Measurements from ENCODE around the gene SPCS2. TPM values are rescaled to one million over a fixed set of nuclear protein-coding genes. Genes with fewer than 3 reads are reported as not detected.

The SPCS2 gene
- total RNA-seq (2014; rRNA removed; shearing (Covaris generic); ENCODE audit: low replicate concordance), result 33.2 and 91.5 TPM in 2 replicates

- peaks cover 55% of the 10 kb centered on the region for H3K4me1 ChIP-seq (ENCODE audit: low read length)
- H3K9me3 ChIP-seq (ENCODE audit: low read length), result no peaks in the 10 kb centered on the region
- H3K9ac ChIP-seq (ENCODE audit: low read length), result peak within 1 kb of the TSS; percentile 90
- H3K79me2 ChIP-seq (ENCODE audit: low read length), result peaks cover 92% of the 10 kb centered on the region
- H3K4me3 ChIP-seq (ENCODE audit: low read length), result peak within 1 kb of the TSS; percentile 86
- H3K9me2 ChIP-seq (replicated peaks; ENCODE audit: insufficient read depth, low read length), result no peaks in the 10 kb centered on the region
- H3K27ac ChIP-seq (ENCODE audit: low read length), result peak within 1 kb of the TSS; percentile 87
- peak within 1 kb of the TSS; percentile 73 for H2AFZ ChIP-seq (ENCODE audit: low read length)
- no peaks in the 10 kb centered on the region for H4K20me1 ChIP-seq (ENCODE audit: insufficient read depth, low read depth, low read length)
- H3K36me3 ChIP-seq (ENCODE audit: insufficient read depth, low read length), result peaks cover 12% of the 10 kb centered on the region
- DNase-seq, result peak; percentile 100
- H3K4me2 ChIP-seq (ENCODE audit: low read depth, low read length, poor library complexity, severe bottlenecking), result peak within 1 kb of the TSS; percentile 91
- H3K27me3 ChIP-seq (ENCODE audit: low read length), result no peaks in the 10 kb centered on the region
Observed at GRCh38 chr11:74948898-74949752, at the start of gene SPCS2, which contains the start of gene XRRA1. TSS of gene SPCS2 (plus strand) at chr11:74949266. CDS start at chr11:74949286, 20 bp downstream. TSS of gene XRRA1 (minus strand) at chr11:74949091. CDS start at chr11:74940878, 8,213 bp downstream.

DNA sequence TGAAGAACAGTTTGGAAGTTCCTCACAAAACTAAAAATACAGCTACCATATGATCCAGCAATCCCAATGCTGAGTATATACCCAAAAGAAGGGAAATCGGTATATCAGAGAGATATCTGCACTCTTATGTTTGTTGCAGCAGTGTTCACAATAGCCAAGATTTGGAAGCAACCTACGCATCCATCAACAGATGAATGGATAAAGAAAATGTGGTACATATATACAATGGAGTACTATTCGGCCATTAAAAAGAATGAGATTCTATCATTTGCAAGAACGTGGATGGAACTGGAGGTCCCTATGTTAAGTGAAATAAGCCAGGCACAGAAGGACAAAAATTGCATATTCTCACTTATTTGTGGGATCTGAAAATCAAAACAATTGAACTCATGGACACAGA lies 46.7 kb upstream of the SPCS2 start:
- Histone ChIP-seq H3K9ac (ENCODE audit: low read length) (no peak overlapping the region), H2AFZ (ENCODE audit: low read length) (no peak overlapping the region), H3K4me2 (ENCODE audit: low read depth, low read length, poor library complexity, severe bottlenecking) (no peak overlapping the region), H3K27ac (ENCODE audit: low read length) (no peak overlapping the region), H3K27me3 (ENCODE audit: low read length) (no peaks in the 10 kb centered on the region), H4K20me1 (ENCODE audit: insufficient read depth, low read depth, low read length) (no peaks in the 10 kb centered on the region), H3K9me2 (replicated peaks; ENCODE audit: insufficient read depth, low read length) (no peaks in the 10 kb centered on the region), H3K36me3 (ENCODE audit: insufficient read depth, low read length) (peaks cover 54% of the 10 kb centered on the region), H3K9me3 (ENCODE audit: low read length) (peaks cover under 1% of the 10 kb centered on the region), H3K79me2 (ENCODE audit: low read length) (peaks cover 24% of the 10 kb centered on the region), H3K4me3 (ENCODE audit: low read length) (no peak overlapping the region), H3K4me1 (ENCODE audit: low read length) (no peaks in the 10 kb centered on the region)
- peak; percentile 4 for DNase-seq

GRCh38 chr11:74905326-74905725 lies 43.7 kb upstream of the SPCS2 start:
- H3K4me1 ChIP-seq (ENCODE audit: low read length), result peaks cover 13% of the 10 kb centered on the region
- no peaks in the 10 kb centered on the region for H3K27me3 ChIP-seq (ENCODE audit: low read length)
- peaks cover 18% of the 10 kb centered on the region for H3K79me2 ChIP-seq (ENCODE audit: low read length)
- no peak overlapping the region for H3K4me2 ChIP-seq (ENCODE audit: low read depth, low read length, poor library complexity, severe bottlenecking)
- peak; percentile 32 for DNase-seq
- H3K9me2 ChIP-seq (replicated peaks; ENCODE audit: insufficient read depth, low read length), result no peaks in the 10 kb centered on the region
- no peaks in the 10 kb centered on the region for H3K9me3 ChIP-seq (ENCODE audit: low read length)
- no peaks in the 10 kb centered on the region for H4K20me1 ChIP-seq (ENCODE audit: insufficient read depth, low read depth, low read length)
- peaks cover 49% of the 10 kb centered on the region for H3K36me3 ChIP-seq (ENCODE audit: insufficient read depth, low read length)
- no peak overlapping the region for H3K27ac ChIP-seq (ENCODE audit: low read length)
- no peak overlapping the region for H3K4me3 ChIP-seq (ENCODE audit: low read length)
- no peak overlapping the region for H2AFZ ChIP-seq (ENCODE audit: low read length)
- H3K9ac ChIP-seq (ENCODE audit: low read length), result no peak overlapping the region

DNA sequence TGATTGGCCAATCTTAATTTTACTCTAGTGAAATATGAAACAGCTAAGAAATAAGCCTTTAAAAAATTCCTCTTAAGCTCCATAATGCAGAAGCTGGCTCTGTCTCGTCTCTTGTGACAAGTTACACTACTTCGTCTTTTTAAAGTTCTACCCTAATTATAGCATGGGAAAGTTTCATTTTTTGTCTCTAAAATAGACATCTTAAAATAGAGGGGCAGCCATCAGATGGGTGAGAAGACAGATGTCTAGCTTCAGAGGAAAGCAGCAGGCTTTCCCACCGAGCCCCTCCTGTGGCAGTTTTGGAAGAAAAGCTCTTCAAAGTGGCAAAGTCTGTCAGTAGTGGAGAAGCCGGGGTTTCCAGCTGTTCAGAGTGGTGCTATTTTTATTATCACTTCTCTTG lies 39.7 kb upstream of the SPCS2 start:
- Histone ChIP-seq H3K9ac (ENCODE audit: low read length) (no peak overlapping the region), H3K36me3 (ENCODE audit: insufficient read depth, low read length) (peaks cover 23% of the 10 kb centered on the region), H3K79me2 (ENCODE audit: low read length) (peaks cover 10% of the 10 kb centered on the region; the same call in 1 of the 2 replicates), H3K27me3 (ENCODE audit: low read length) (no peaks in the 10 kb centered on the region), H3K4me3 (ENCODE audit: low read length) (no peak overlapping the region), H3K27ac (ENCODE audit: low read length) (peak overlapping the region; percentile 48), H2AFZ (ENCODE audit: low read length) (no peak overlapping the region), H4K20me1 (ENCODE audit: insufficient read depth, low read depth, low read length) (no peaks in the 10 kb centered on the region), H3K4me2 (ENCODE audit: low read depth, low read length, poor library complexity, severe bottlenecking) (peak overlapping the region; percentile 13), H3K9me2 (replicated peaks; ENCODE audit: insufficient read depth, low read length) (no peaks in the 10 kb centered on the region), H3K9me3 (ENCODE audit: low read length) (no peaks in the 10 kb centered on the region), H3K4me1 (ENCODE audit: low read length) (peaks cover 13% of the 10 kb centered on the region)
- peak; percentile 47 for DNase-seq

DNA sequence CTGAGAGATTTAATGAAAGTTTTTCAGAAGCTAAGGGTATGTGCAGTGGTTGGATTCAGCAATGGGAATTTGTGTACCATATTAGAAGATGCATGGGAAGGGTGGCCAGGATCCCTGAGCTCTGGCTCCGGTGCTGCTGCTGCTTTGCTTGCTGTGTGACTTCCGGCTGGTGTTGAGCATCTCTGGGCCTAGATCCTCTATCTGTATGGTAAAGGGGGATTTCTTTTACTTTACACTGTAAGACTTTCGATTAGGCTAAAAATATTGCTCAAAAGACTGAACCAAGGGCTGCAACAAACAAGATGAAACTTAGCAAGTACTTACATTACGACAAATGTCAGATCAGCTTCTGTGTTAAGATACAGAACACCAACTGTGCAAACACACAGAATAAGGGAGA lies 39.3 kb upstream of the SPCS2 start:
- no peak overlapping the region for H2AFZ ChIP-seq (ENCODE audit: low read length)
- no peak overlapping the region for H3K9ac ChIP-seq (ENCODE audit: low read length)

GRCh38 chr11:74923125-74923524 lies 25.9 kb upstream of the SPCS2 start:
- no peaks in the 10 kb centered on the region for H3K9me2 ChIP-seq (replicated peaks; ENCODE audit: insufficient read depth, low read length)
- H3K4me3 ChIP-seq (ENCODE audit: low read length), result no peak overlapping the region
- H3K36me3 ChIP-seq (ENCODE audit: insufficient read depth, low read length), result peaks cover 36% of the 10 kb centered on the region
- H3K27ac ChIP-seq (ENCODE audit: low read length), result no peak overlapping the region
- no peaks in the 10 kb centered on the region for H4K20me1 ChIP-seq (ENCODE audit: insufficient read depth, low read depth, low read length)
- H2AFZ ChIP-seq (ENCODE audit: low read length), result no peak overlapping the region
- H3K4me2 ChIP-seq (ENCODE audit: low read depth, low read length, poor library complexity, severe bottlenecking), result no peak overlapping the region
- H3K27me3 ChIP-seq (ENCODE audit: low read length), result no peaks in the 10 kb centered on the region
- no peaks in the 10 kb centered on the region; the same call in 1 of the 2 replicates for H3K4me1 ChIP-seq (ENCODE audit: low read length)
- H3K9ac ChIP-seq (ENCODE audit: low read length), result no peak overlapping the region
- no peaks in the 10 kb centered on the region for H3K9me3 ChIP-seq (ENCODE audit: low read length)
- no peak for DNase-seq
- 0 out of 2 replicates have a peak, but pooled peaks cover 3% of the 10 kb centered on the region for H3K79me2 ChIP-seq (ENCODE audit: low read length)

More for the DNA sequence above, 39.3 kb upstream of the SPCS2 start:
- Histone ChIP-seq H3K4me2 (ENCODE audit: low read depth, low read length, poor library complexity, severe bottlenecking) (peak overlapping the region; percentile 13), H3K27me3 (ENCODE audit: low read length) (no peaks in the 10 kb centered on the region), H3K9me2 (replicated peaks; ENCODE audit: insufficient read depth, low read length) (no peaks in the 10 kb centered on the region), H3K36me3 (ENCODE audit: insufficient read depth, low read length) (peaks cover 26% of the 10 kb centered on the region), H3K79me2 (ENCODE audit: low read length) (peaks cover 10% of the 10 kb centered on the region; the same call in 1 of the 2 replicates), H3K9me3 (ENCODE audit: low read length) (no peaks in the 10 kb centered on the region), H3K27ac (ENCODE audit: low read length) (peak overlapping the region; percentile 48), H3K4me3 (ENCODE audit: low read length) (no peak overlapping the region), H4K20me1 (ENCODE audit: insufficient read depth, low read depth, low read length) (no peaks in the 10 kb centered on the region), H3K4me1 (ENCODE audit: low read length) (peaks cover 13% of the 10 kb centered on the region)
- DNase-seq, result peak; percentile 4

GRCh38 chr11:74925281-74925680 lies 23.8 kb upstream of the SPCS2 start:
- H3K9ac ChIP-seq (ENCODE audit: low read length), result no peak overlapping the region
- H3K9me3 ChIP-seq (ENCODE audit: low read length), result no peaks in the 10 kb centered on the region
- no peak overlapping the region for H3K4me2 ChIP-seq (ENCODE audit: low read depth, low read length, poor library complexity, severe bottlenecking)
- no peaks in the 10 kb centered on the region for H3K79me2 ChIP-seq (ENCODE audit: low read length)
- no peaks in the 10 kb centered on the region; the same call in 1 of the 2 replicates for H3K4me1 ChIP-seq (ENCODE audit: low read length)
- no peak for DNase-seq
- H2AFZ ChIP-seq (ENCODE audit: low read length), result no peak overlapping the region
- H3K36me3 ChIP-seq (ENCODE audit: insufficient read depth, low read length), result peaks cover 32% of the 10 kb centered on the region
- H4K20me1 ChIP-seq (ENCODE audit: insufficient read depth, low read depth, low read length), result no peaks in the 10 kb centered on the region
- H3K27me3 ChIP-seq (ENCODE audit: low read length), result no peaks in the 10 kb centered on the region
- H3K27ac ChIP-seq (ENCODE audit: low read length), result no peak overlapping the region
- no peaks in the 10 kb centered on the region for H3K9me2 ChIP-seq (replicated peaks; ENCODE audit: insufficient read depth, low read length)
- no peak overlapping the region for H3K4me3 ChIP-seq (ENCODE audit: low read length)

- Histone ChIP-seq H2AFZ (ENCODE audit: low read length) (no peak overlapping the region), H3K36me3 (ENCODE audit: insufficient read depth, low read length) (peaks cover 24% of the 10 kb centered on the region), H3K27me3 (ENCODE audit: low read length) (no peaks in the 10 kb centered on the region), H3K4me1 (ENCODE audit: low read length) (no peaks in the 10 kb centered on the region; the same call in 1 of the 2 replicates), H3K4me3 (ENCODE audit: low read length) (no peak overlapping the region), H3K79me2 (ENCODE audit: low read length) (no peaks in the 10 kb centered on the region), H3K9ac (ENCODE audit: low read length) (no peak overlapping the region), H3K9me2 (replicated peaks; ENCODE audit: insufficient read depth, low read length) (no peaks in the 10 kb centered on the region), H3K27ac (ENCODE audit: low read length) (no peak overlapping the region), H3K9me3 (ENCODE audit: low read length) (no peaks in the 10 kb centered on the region), H4K20me1 (ENCODE audit: insufficient read depth, low read depth, low read length) (no peaks in the 10 kb centered on the region), H3K4me2 (ENCODE audit: low read depth, low read length, poor library complexity, severe bottlenecking) (no peak overlapping the region)
- DNase-seq, result no peak
Observed at GRCh38 chr11:74926304-74927030, 22.6 kb upstream of the SPCS2 start.

Measured in Karpas-422 (cell line).